GM19397 (cell line): ENCODE data around the gene ELP2.
"Not testable (repeated sequence)": the region's sequence is repeated elsewhere in the genome, so short reads cannot be mapped to it uniquely, and the experiment has no call there.

Experiments used
- ATAC-seq: cut with Tn5 transposase; IDR thresholded peaks from one replicate; pipeline ENCODE4 v1.9.1; 2021; ENCODE audit warnings: mild to moderate bottlenecking, moderate library complexity; ENCODE audit not compliant: unreplicated experiment

The ELP2 gene

DNA sequence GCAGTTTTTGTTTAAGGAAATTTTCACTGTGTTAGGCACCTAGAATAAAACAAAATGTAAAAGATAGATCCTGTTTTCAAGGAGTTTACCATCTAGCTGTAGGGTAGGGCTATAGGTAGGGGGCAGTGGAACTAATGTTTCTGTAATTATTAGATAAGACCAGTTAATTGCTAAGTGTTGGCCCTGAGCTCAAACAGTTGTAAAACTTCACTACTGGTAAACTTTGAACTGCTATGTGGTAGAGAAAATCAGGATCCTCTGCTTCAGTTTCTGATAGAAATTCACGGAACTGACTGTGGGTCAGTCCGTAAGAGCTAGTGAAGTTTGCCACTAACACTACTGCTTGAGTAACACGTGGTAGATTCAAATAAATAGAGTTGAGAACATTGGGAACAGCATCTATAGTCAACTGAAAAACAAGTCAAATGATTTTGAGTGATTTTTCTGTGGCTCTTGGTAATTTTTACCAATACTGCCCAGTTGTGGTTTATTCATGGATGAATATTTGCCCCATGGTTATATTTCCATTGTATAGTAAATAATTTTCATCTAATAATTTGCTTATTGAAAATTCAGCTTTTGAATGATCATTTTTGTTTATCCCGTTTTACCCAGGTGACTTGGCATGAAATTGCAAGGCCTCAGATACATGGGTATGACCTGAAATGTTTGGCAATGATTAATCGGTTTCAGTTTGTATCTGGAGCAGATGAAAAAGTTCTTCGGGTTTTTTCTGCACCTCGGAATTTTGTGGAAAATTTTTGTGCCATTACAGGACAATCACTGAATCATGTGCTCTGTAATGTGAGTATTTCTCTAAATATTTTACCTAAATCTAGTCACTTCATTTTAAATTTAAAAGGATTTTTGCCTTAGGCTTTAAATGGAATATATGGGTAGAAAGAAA lies 26.4 kb downstream of the ELP2 start:
- no peak for ATAC-seq

DNA sequence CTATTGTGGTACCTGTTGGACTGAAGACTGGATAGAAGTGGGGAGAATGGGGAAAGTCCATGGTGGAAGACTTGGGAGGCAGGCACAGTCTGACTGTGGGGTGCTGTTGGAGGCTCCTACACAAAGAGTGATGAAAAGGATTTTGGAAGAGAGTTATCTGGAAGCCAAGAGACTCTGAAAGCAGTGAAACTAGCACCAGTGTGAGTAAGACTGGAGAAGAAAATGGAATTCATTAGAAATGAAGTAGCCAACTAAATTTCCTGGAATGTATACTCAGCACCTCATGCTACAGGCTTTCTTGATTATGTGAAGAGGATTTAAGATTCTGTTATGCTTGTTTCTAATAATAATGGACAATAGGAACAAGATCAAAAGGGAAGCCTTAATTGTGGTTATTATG lies 27.7 kb downstream of the ELP2 start:
- ATAC-seq = no peak

DNA sequence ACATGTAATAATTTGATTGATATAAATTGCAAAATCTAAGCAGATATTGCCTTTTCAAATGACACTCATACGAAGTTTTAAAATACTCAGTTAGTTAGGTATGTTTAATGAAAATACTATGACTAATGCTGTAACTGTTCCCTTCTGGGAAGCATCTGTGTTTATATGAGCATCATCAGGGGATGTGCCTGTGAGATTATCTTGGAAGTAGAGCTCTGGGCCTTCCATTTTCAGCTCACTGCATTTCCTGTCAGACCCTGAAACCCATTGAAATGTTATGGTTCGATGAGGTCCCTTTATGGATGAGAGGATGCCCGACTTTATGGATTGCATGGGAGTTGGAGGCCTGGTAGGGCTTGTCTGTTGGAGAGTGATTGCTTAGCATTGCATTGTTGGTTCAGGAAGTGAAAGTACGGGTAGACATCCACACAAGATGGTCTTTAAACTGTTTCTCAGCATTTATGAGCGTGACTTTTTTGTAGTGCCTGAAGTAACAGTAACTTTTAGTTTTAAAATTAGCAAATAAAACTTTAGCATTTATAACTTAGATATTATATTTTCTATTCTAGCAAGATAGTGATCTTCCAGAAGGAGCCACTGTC lies 28.7 kb downstream of the ELP2 start:
- no peak for ATAC-seq

DNA sequence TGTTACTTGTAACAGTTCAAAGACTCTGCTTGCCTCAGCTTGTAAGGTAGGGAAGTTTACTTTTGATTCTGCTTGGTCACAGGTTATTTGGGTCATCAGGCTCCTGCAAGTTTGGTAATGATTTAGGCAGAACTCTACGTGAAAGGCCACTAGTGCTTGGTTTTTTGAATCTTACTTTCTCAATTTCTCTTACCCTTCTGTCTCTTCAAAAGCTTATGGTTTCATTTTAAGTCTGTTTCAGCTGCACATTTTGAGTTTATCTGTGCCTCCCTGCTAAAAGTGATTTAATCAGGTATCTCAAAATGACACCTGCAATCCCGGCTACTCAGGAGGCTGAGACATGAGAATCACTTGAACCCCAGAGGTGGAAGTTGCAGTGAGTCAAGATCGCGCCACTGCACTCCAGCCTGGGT lies 31.3 kb downstream of the ELP2 start:
- no peak for ATAC-seq

GRCh38 chr18:36162981-36163380 lies 33.3 kb downstream of the ELP2 start:
- ATAC-seq = no peak

DNA sequence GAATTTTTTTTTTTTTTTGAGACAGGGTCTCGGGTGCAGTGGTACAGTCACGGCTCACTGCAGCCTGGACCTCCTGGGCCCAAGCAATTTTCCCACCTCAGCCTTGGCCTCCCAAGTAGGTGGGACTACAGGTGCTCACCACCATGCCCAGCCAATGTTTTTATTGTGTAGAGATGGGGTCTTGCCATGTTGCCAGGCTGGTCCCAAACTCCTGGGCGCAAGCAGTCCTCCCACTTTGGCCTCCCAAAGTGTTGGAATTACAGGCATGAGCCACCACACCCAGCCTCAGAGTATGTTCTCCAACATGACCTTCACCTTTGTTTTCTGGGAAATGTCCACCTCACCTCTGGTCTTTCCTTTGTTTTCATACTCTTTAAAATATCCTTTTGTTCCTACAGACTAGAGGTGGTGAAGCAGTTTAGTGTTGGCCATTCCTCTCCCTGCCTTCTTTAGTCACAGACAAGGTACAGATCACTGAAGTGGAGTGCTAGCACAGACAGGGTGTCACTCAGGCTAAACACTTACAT lies 38.1 kb downstream of the ELP2 start:
- ATAC-seq = no peak

DNA sequence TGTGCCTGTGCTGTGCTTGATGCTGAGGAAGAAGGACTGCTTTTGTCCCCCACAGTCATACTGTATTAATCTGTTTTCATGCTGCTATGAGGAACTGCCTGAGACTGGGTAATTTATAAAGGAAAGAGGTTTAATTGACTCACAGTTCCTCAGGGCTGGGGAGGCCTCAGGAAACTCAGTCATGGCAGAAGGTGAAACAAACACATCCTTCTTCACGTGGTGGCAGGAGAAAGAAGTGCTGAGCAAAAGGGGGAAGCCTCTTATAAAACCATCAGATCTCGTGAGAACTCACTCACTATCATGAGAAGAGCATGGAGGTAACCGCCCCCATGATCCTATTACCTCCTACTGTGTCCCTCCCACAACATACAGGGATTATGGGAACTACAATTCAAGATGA lies 38.6 kb downstream of the ELP2 start:
- ATAC-seq = not testable (repeated sequence)

GRCh38 chr18:36169938-36170337 lies 40.2 kb downstream of the ELP2 start:
- no peak for ATAC-seq

GRCh38 chr18:36175481-36175880 lies 45.8 kb downstream of the ELP2 start:
- no peak for ATAC-seq

DNA sequence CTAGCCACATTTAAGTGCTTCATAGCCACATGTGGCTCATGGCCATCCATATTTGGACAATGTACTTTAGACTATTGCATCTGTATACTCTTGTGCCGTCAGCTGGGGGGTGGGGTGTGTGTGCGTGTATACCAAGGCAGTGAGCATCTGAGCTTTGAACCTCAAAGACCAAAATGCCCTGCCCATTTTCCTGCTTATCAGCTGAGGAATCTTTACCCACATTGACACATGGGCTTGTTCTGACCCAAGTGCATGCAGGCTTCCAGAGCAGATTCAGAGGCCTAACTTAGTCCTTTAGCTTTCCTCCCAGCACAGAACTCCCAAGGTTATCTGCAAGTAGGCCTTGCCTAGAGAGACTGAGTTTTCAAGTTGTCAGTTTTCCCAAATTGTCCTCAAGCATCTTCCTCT lies 46.5 kb downstream of the ELP2 start:
- no peak for ATAC-seq

DNA sequence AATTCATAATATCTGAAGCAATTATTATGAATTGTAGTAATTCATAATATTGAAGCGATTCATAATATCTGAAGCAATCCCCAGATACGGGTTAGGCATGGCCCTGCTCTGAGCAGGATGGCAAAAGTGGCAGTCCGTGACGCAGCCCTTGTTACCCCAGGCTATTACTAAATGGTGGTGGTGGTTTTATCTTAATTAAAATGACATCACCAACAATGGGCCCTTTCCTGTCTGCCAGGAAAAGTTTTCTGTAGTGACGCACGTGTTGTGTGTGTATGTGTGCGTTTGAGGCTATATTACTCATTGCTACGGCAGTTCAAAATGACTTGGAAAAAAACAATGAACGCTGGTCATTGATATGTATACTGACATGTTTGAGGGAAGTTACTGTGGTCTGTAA lies 47.0 kb downstream of the ELP2 start:
- no peak for ATAC-seq

- ATAC-seq = no peak
These were observed 48.2 kb downstream of the ELP2 start for GRCh38 chr18:36177913-36178312.

GRCh38 chr18:36179562-36180355 lies 50.1 kb downstream of the ELP2 start:
- ATAC-seq = no peak

GRCh38 chr18:36181441-36181840 lies 51.7 kb downstream of the ELP2 start:
- ATAC-seq = no peak

- no peak for ATAC-seq
These were observed 52.3 kb downstream of the ELP2 start for GRCh38 chr18:36181898-36182506.

- no peak for ATAC-seq
These were observed 53.3 kb downstream of the ELP2 start for GRCh38 chr18:36183033-36183432.

DNA sequence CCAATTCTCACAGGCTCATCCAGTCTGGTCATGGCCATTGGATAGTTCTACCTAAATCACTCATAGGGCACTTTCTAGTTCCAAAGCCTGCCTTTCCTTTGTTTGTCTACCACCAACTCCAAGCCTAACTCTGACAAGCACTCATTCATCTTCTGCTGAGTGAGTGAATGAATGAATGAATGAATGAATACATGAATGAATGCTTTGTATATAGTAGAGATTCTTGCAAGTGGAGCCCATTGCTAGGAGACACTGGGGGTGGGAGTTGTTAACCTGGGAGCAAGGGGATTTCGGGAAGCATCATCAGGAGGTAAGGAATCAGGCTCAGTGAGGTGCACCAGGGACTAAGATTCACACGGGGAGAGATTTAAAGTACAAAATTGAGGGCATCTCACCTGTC lies 54.3 kb downstream of the ELP2 start:
- no peak for ATAC-seq

- no peak for ATAC-seq
These were observed 55.5 kb downstream of the ELP2 start for GRCh38 chr18:36185157-36185556.

GRCh38 chr18:36185901-36186460 lies 56.3 kb downstream of the ELP2 start:
- no peak for ATAC-seq

DNA sequence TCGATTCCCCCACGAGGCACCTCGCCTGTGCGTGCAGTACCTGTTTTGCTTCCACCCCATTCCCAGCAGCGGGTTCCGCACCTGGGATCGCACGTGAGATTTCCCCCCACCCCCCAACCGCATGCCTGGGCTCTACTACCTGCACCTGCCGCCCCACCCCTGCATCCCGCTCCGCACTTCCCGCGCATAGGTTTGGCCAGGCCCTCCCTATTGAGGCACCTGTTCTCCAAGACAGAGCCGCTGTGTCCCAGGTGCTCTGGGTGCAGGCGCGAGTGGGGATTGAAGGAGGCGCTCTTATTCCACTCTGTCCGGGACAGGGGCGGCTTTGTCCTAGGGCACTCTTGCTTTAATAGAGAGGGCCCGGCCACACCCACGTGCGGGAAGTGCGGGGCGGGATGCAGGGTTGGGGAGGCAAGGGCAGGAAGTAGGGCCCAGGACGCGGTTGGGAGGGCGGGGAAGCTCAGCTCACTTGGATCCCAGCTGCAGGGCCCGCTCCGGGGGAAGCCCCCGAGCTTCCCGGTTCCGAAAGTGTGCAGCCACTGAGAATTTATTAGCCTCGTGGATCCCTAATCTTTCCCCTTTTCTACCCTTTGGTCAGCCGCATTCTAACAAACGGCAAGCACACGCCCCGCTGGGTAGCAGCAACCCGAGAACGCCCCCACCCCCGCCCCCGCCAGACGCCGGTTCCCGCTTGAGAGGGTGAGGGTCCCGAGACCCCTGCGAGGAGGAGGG lies 56.9 kb downstream of the ELP2 start:
- ATAC-seq = no peak
